ENCODE measurements around the gene ESYT1.

DNA sequence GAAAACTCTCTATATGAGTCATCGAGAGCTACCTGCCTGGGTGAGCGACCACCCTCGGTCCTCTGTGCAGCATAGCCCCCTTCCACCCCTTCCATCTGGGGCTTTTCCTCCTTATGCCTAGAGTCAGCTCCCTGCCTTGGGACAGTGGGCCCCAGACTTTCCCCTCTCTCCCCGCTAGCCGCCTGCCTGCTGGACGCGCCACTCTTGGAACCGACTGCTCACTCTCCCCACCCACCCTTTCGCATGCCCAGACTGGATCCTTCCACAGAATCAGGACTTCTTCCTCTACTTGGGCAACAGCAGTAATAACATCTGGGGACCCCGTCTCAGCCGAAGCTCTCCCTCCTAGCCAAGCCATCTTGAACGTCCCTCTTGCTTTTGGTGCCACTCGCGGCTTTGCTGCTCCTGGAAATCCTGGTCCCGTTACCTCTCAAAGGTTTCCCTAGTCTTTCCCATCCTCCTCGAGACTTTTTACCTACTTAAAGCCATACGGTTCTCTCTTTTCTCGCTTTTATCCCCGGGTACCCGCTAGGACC lies 671 bp downstream of the ESYT1 start:
- TF ChIP-seq GATAD2B (conservative IDR thresholded peaks at IDR 0.05; ENCODE audit: low read depth) (no peak), EP300 (IDR thresholded peaks at IDR 0.05; ENCODE audit: borderline replicate concordance in 1 of 2, control insufficient read depth in 1 of 2, low read depth in 2 of 2, low read length in 2 of 2) (no peak)
- TF ChIP-seq, protein P1, sequence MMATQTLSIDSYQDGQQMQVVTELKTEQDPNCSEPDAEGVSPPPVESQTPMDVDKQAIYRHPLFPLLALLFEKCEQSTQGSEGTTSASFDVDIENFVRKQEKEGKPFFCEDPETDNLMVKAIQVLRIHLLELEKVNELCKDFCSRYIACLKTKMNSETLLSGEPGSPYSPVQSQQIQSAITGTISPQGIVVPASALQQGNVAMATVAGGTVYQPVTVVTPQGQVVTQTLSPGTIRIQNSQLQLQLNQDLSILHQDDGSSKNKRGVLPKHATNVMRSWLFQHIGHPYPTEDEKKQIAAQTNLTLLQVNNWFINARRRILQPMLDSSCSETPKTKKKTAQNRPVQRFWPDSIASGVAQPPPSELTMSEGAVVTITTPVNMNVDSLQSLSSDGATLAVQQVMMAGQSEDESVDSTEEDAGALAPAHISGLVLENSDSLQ (IDR thresholded peaks at IDR 0.05) = no peak
- TF ChIP-seq, protein P2, sequence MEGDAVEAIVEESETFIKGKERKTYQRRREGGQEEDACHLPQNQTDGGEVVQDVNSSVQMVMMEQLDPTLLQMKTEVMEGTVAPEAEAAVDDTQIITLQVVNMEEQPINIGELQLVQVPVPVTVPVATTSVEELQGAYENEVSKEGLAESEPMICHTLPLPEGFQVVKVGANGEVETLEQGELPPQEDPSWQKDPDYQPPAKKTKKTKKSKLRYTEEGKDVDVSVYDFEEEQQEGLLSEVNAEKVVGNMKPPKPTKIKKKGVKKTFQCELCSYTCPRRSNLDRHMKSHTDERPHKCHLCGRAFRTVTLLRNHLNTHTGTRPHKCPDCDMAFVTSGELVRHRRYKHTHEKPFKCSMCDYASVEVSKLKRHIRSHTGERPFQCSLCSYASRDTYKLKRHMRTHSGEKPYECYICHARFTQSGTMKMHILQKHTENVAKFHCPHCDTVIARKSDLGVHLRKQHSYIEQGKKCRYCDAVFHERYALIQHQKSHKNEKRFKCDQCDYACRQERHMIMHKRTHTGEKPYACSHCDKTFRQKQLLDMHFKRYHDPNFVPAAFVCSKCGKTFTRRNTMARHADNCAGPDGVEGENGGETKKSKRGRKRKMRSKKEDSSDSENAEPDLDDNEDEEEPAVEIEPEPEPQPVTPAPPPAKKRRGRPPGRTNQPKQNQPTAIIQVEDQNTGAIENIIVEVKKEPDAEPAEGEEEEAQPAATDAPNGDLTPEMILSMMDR (IDR thresholded peaks at IDR 0.05 in 2 of 3, conservative IDR thresholded peaks at IDR 0.05 in 1 of 3; ENCODE audit: control insufficient read depth in 2 of 3, extremely low read depth in 1 of 3, insufficient read depth in 1 of 3, low read depth in 3 of 3, low read length in 3 of 3) = no peak
